IMR-90 (cell line): ENCODE measurements around the gene ARHGAP18. TPM values are rescaled to one million over a fixed set of nuclear protein-coding genes. Genes with fewer than 3 reads are reported as not detected.

Experiments used
- ATAC-seq: fragments of 200-7000 bp; cut with Tn5 transposase; 2 replicates; pipeline ENCODE4 v1.9.1; 2020; ENCODE audit warnings: low read depth, mild to moderate bottlenecking, moderate library complexity
- BruUV-seq: library from RNA; stranded (reverse); fragments of 400-500 nt; replicated peaks from 2 replicates; lab custom pipeline; 2021; lab: Mats Ljungman, UMichigan
- CTCF ChIA-PET: fragments of 300-600 bp; formaldehyde crosslinking; extraction: SDS; loops from one replicate; lab custom pipeline; 2021; ENCODE audit warnings: antibody characterized with exemption; lab: Yijun Ruan, JAX
- POLR2A ChIA-PET: fragments of 300-600 bp; sonication (Branson Sonifier 250); formaldehyde crosslinking; loops from one replicate; lab custom pipeline; 2022; ENCODE audit warnings: antibody characterized with exemption; ENCODE audit not compliant: unreplicated experiment; lab: Charles Lee
- DNase-seq: peaks from one replicate; pipeline ENCODE4 v3.0.0; 2013
- H2AFZ ChIP-seq: replicated peaks from 2 replicates; pipeline ENCODE3; 2013; ENCODE audit warnings: low read length, mild to moderate bottlenecking; ENCODE audit not compliant: poor library complexity
- H2AK5ac ChIP-seq: 2 replicates; pipeline ENCODE4 v1.6.1; 2013; ENCODE audit warnings: low read depth, low read length, inconsistent platforms
- H2AK9ac ChIP-seq: replicated peaks from 2 replicates; pipeline ENCODE3; 2013; ENCODE audit warnings: mild to moderate bottlenecking, low read depth, low read length, moderate library complexity; ENCODE audit not compliant: poor library complexity
- H2BK120ac ChIP-seq: 2 replicates; pipeline ENCODE4 v1.6.1; 2013; ENCODE audit warnings: low read depth, low read length, inconsistent platforms
- H2BK15ac ChIP-seq: 3 replicates; pipeline ENCODE4 v1.6.1; 2013; ENCODE audit warnings: low read depth, low read length, inconsistent platforms
- H2BK20ac ChIP-seq: 2 replicates; pipeline ENCODE4 v1.6.1; 2013; ENCODE audit warnings: low read depth, mild to moderate bottlenecking, inconsistent platforms, low read length, moderate library complexity
- H2BK5ac ChIP-seq: 2 replicates; pipeline ENCODE4 v1.6.1; 2013; ENCODE audit warnings: mild to moderate bottlenecking, low read depth, low read length, inconsistent platforms; ENCODE audit not compliant: poor library complexity, severe bottlenecking
- H3K14ac ChIP-seq: replicated peaks from 2 replicates; pipeline ENCODE4 v1.6.1; 2013; ENCODE audit warnings: low read depth, low read length, inconsistent platforms
- H3K18ac ChIP-seq: 2 replicates; pipeline ENCODE4 v1.6.1; 2013; ENCODE audit warnings: low read depth, low read length, control low read depth
- H3K23ac ChIP-seq: 2 replicates; pipeline ENCODE4 v1.6.1; 2013; ENCODE audit warnings: low read depth, low read length, inconsistent platforms
- H3K27ac ChIP-seq: 2 replicates; pipeline ENCODE4 v1.5.1; 2013; ENCODE audit warnings: mild to moderate bottlenecking, control low read depth, low read length; ENCODE audit not compliant: insufficient read depth
- H3K27me3 ChIP-seq: 2 replicates; pipeline ENCODE4 v1.6.1; 2013; ENCODE audit warnings: low read length; ENCODE audit not compliant: control insufficient read depth, insufficient read depth
- H3K36me3 ChIP-seq: 2 replicates; pipeline ENCODE4 v1.6.1; 2013; ENCODE audit warnings: low read length, mixed read lengths; ENCODE audit not compliant: control insufficient read depth, insufficient read depth
- H3K4ac ChIP-seq: 2 replicates; pipeline ENCODE4 v1.6.1; 2013; ENCODE audit warnings: low read depth, low read length, inconsistent platforms
- H3K4me1 ChIP-seq: 2 replicates; pipeline ENCODE4 v1.6.1; 2013; ENCODE audit warnings: low read length, mixed read lengths; ENCODE audit not compliant: control insufficient read depth, insufficient read depth
- H3K4me2 ChIP-seq: 2 replicates; pipeline ENCODE4 v1.6.1; 2013; ENCODE audit warnings: low read depth, mild to moderate bottlenecking, control low read depth, low read length, moderate library complexity
- H3K4me3 ChIP-seq: 2 replicates; pipeline ENCODE4 v1.5.1; 2013; ENCODE audit warnings: low read depth, mild to moderate bottlenecking, control low read depth, low read length, moderate library complexity; ENCODE audit not compliant: insufficient read depth
- H3K56ac ChIP-seq: 2 replicates; pipeline ENCODE4 v1.6.1; 2013; ENCODE audit warnings: low read length, inconsistent platforms; ENCODE audit not compliant: insufficient read depth; ENCODE audit errors: extremely low read depth
- H3K79me1 ChIP-seq, 2 experiments: 2 replicates each; pipeline ENCODE4 v1.6.1; 2013; ENCODE audit warnings: low read length in 2 of 2, inconsistent platforms in 1 of 2, low read depth in 1 of 2
- H3K9ac ChIP-seq: 2 replicates; pipeline ENCODE4 v1.6.1; 2013; ENCODE audit warnings: low read depth, low read length, control low read depth
- H3K9me1 ChIP-seq: 2 replicates; pipeline ENCODE4 v1.6.1; 2013; ENCODE audit warnings: low read length, inconsistent platforms; ENCODE audit not compliant: insufficient read depth
- H3K9me3 ChIP-seq: 2 replicates; pipeline ENCODE4 v1.6.1; 2013; ENCODE audit warnings: low read length; ENCODE audit not compliant: control insufficient read depth, insufficient read depth
- H4K20me1 ChIP-seq: 2 replicates; pipeline ENCODE4 v1.6.1; 2013; ENCODE audit warnings: low read length, inconsistent platforms; ENCODE audit not compliant: insufficient read depth
- H4K5ac ChIP-seq: 2 replicates; pipeline ENCODE4 v1.6.1; 2013; ENCODE audit warnings: mild to moderate bottlenecking, low read depth, low read length, control low read depth
- H4K8ac ChIP-seq, 2 experiments: 2 replicates each; pipeline ENCODE4 v1.6.1; 2013; ENCODE audit warnings: low read depth in 2 of 2, low read length in 2 of 2, control low read depth in 1 of 2, inconsistent platforms in 1 of 2
- H4K91ac ChIP-seq: 2 replicates; pipeline ENCODE4 v1.6.1; 2013; ENCODE audit warnings: low read depth, low read length, inconsistent platforms; ENCODE audit not compliant: insufficient read depth
- BHLHE40 ChIP-seq: fragments of 150-350 bp; IDR thresholded peaks from 2 replicates; pipeline ENCODE4 v1.6.1; 2016; ENCODE audit warnings: mild to moderate bottlenecking, low read depth, low read length
- CEBPB ChIP-seq: IDR thresholded peaks from 2 replicates; pipeline ENCODE4 v1.6.1; 2012; ENCODE audit warnings: low read depth, low read length, improper control_type of control experiment
- CHD1 ChIP-seq: IDR thresholded peaks from 2 replicates; pipeline ENCODE4 v1.6.1; 2012; ENCODE audit warnings: low read depth, low read length, improper control_type of control experiment
- CTCF ChIP-seq: conservative IDR thresholded peaks from 2 replicates; pipeline ENCODE4 v1.5.1; 2012; ENCODE audit warnings: mild to moderate bottlenecking, low read depth, low read length, improper control_type of control experiment
- FOS ChIP-seq: fragments of 150-350 bp; IDR thresholded peaks from 2 replicates; pipeline ENCODE4 v1.6.1; 2016; ENCODE audit warnings: low read depth, low read length
- MAFK ChIP-seq: IDR thresholded peaks from 2 replicates; pipeline ENCODE4 v1.6.1; 2012; ENCODE audit warnings: low read depth, low read length, improper control_type of control experiment
- MAZ ChIP-seq: IDR thresholded peaks from 2 replicates; pipeline ENCODE4 v1.6.1; 2012; ENCODE audit warnings: low read depth, mild to moderate bottlenecking, low read length, improper control_type of control experiment, moderate library complexity, borderline replicate concordance
- MXI1 ChIP-seq: IDR thresholded peaks from 2 replicates; pipeline ENCODE4 v1.6.1; 2012; ENCODE audit warnings: low read depth, mild to moderate bottlenecking, low read length, moderate library complexity, borderline replicate concordance
- NFE2L2 ChIP-seq: fragments of 150-350 bp; IDR thresholded peaks from 2 replicates; pipeline ENCODE4 v1.6.1; 2016; ENCODE audit warnings: low read depth, mild to moderate bottlenecking, low read length
- POLR2A ChIP-seq: IDR thresholded peaks from 2 replicates; pipeline ENCODE4 v1.6.1; 2012; ENCODE audit warnings: mild to moderate bottlenecking, low read depth, low read length
- RAD21 ChIP-seq: IDR thresholded peaks from 2 replicates; pipeline ENCODE4 v1.6.1; 2012; ENCODE audit warnings: low read length, improper control_type of control experiment
- RCOR1 ChIP-seq: IDR thresholded peaks from 2 replicates; pipeline ENCODE4 v1.6.1; 2012; ENCODE audit warnings: mild to moderate bottlenecking, low read length, improper control_type of control experiment; ENCODE audit not compliant: insufficient replicate concordance
- RFX5 ChIP-seq: IDR thresholded peaks from 2 replicates; pipeline ENCODE4 v1.8.0; 2012; ENCODE audit warnings: low read depth, mild to moderate bottlenecking, low read length, moderate library complexity
- USF2 ChIP-seq: fragments of 150-350 bp; IDR thresholded peaks from 2 replicates; pipeline ENCODE4 v1.6.1; 2017; ENCODE audit warnings: mild to moderate bottlenecking, antibody characterized with exemption, low read length, low read depth
- WGBS, 2 experiments: methylation state at CpG; one replicate each; pipeline versions ENCODE4 v1.1.5 to v1.1.7; 2013; ENCODE audit warnings: missing lambda C conversion rate in 2 of 2; ENCODE audit not compliant: insufficient read length in 1 of 2; ENCODE audit errors: extremely low coverage in 2 of 2; 5-methylcytosine and 5-hydroxymethylcytosine counted together
- dilution Hi-C: fragments of 300-500 bp; cut with HindIII; formaldehyde crosslinking; loops from one replicate; pipeline ENCODE4 v1.14.3; 2018; ENCODE audit warnings: low sequenced_read_pairs; ENCODE audit not compliant: unreplicated experiment
- in situ Hi-C: fragments of 300-500 bp; cut with MboI; formaldehyde crosslinking; loops from 3 replicates; pipeline ENCODE4 v1.14.3; 2019; ENCODE audit warnings: low sequenced_read_pairs, inconsistent platforms, mixed read lengths
- intact Hi-C: fragments of 100-400 bp; cut with micrococcal nuclease; formaldehyde crosslinking; loops from 2 replicates; pipeline ENCODE4 v1.10.0; 2022
- polyA plus RNA-seq, 3 experiments: library from polyadenylated mRNA; depleted of rRNA; stranded (reverse); fragments of >200 nt; gene quantifications; 2 replicates each; pipeline ENCODE4 v1.2.3, GENCODE V29; 2012; ENCODE audit warnings: low replicate concordance in 1 of 3
- total RNA-seq: library from RNA; depleted of rRNA; stranded (reverse); fragments of >200 nt; gene quantifications from 2 replicates; pipeline ENCODE4 v1.2.3, GENCODE V29; 2012

ARHGAP18 gene
- total and polyA plus RNA-seq, 2 of the 4 experiments (the other 2 are of a cell fraction) = 6.2 to 17.0 TPM

- H3K23ac ChIP-seq = no peak overlapping the region
- no peak overlapping the region for H3K4me3 ChIP-seq
- H3K9me1 ChIP-seq = no peaks in the 10 kb centered on the region
- H3K4ac ChIP-seq = no peak overlapping the region
- no peak overlapping the region for H4K91ac ChIP-seq
- H3K18ac ChIP-seq = no peak overlapping the region
- no peak overlapping the region for H2BK120ac ChIP-seq
- no peak overlapping the region for H3K27ac ChIP-seq
- ATAC-seq (no peak), DNase-seq (no peak)
- CTCF ChIA-PET = no interaction called here
- no peak overlapping the region for H3K4me2 ChIP-seq
- BruUV-seq = no TSS peak
- no peak overlapping the region for H3K56ac ChIP-seq
- dilution Hi-C loops = no loop called here
- H2BK15ac ChIP-seq = no peak overlapping the region
- 0 out of 4 replicates have a peak, but pooled peaks cover 0 to 3% of the 10 kb centered on the region in 2 experiments for H3K79me1 ChIP-seq
- H3K4me1 ChIP-seq = no peaks in the 10 kb centered on the region
- no peaks in the 10 kb centered on the region for H3K27me3 ChIP-seq
- H3K9ac ChIP-seq = no peak overlapping the region
- no peak for TF ChIP-seq MAFK
- no peak for TF ChIP-seq MAZ
- no peak for TF ChIP-seq RAD21
- TF ChIP-seq NFE2L2 = no peak
- TF ChIP-seq BHLHE40 = no peak
- no peak for TF ChIP-seq MXI1
- no peak for TF ChIP-seq CEBPB
- no peak for TF ChIP-seq FOS
- no peak for TF ChIP-seq USF2
- TF ChIP-seq CHD1 = no peak
- TF ChIP-seq CTCF = no peak
- TF ChIP-seq RFX5 = no peak
- no peak for TF ChIP-seq POLR2A
- TF ChIP-seq RCOR1 = no peak
- H4K5ac ChIP-seq = no peak overlapping the region
- no peak overlapping the region for H3K14ac ChIP-seq
- H3K9me3 ChIP-seq = no peaks in the 10 kb centered on the region
- intact Hi-C loops = no loop called here
- POLR2A ChIA-PET = no interaction called here
- no peak overlapping the region for H2AFZ ChIP-seq
- no peak overlapping the region for H2BK20ac ChIP-seq
- H2AK9ac ChIP-seq = no peak overlapping the region
- no peaks in the 10 kb centered on the region for H4K20me1 ChIP-seq
- H4K8ac ChIP-seq = no peak overlapping the region
- WGBS, 2 experiments = 100% methylated on average over 2 of the region's 3 CpGs; no CpG with 5 or more reads in 1 of the 2 experiments
- no peaks in the 10 kb centered on the region; the same call in 1 of the 2 replicates for H3K36me3 ChIP-seq
- in situ Hi-C loops = loop anchor here (10.0 kb wide), 1 partner anchor 130 kb away; no protein-coding TSS in a partner anchor
- no peak overlapping the region for H2AK5ac ChIP-seq
- H2BK5ac ChIP-seq = no peak overlapping the region
These were observed 95.5 kb downstream of the ARHGAP18 start for GRCh38 chr6:129614464-129614863.
